GM19328 (cell line): Measurements from ENCODE around the gene E2F2.
"Not testable (repeated sequence)": the region's sequence is repeated elsewhere in the genome, so short reads cannot be mapped to it uniquely, and the experiment has no call there.

Experiments used
- ATAC-seq: cut with Tn5 transposase; IDR thresholded peaks from one replicate; pipeline ENCODE4 v1.9.1; 2021; ENCODE audit warnings: mild to moderate bottlenecking, moderate library complexity; ENCODE audit not compliant: unreplicated experiment

The E2F2 gene

GRCh38 chr1:23525558-23526250 lies 5.3 kb downstream of the E2F2 start:
- ATAC-seq, result no peak

DNA sequence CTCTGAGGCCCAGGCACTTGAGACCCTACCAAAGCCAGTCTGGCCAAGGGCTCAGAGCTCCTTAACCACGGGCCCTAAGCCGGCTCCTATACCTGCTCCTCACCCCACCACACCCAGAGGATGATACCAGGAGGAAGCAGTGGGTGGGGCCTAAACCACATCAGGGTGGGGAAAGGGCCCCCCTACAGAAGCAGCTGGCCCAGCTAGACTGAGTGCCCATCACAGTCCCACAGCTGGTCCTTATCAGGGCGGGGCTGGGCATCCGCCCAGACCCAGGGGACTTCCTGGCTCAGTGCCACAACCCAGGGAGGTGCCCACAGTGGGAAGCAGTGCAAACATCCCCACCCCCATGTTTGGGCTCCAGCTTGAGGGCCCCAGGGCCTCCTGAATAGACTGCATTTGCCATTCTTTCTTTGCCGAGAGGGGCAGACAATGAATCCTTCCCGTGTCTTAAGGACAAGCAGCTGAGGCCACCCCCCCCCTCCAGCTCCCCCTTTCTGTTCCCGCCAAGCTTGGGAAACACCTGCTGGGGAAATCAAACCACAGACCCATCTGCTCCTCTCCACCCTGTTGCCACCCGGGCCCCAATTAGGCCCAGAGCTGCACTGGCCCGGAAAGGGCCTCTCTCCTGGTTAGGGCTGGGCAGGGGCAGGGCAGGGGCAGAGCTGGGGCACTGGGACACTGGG lies 6.2 kb downstream of the E2F2 start:
- ATAC-seq, result no peak

DNA sequence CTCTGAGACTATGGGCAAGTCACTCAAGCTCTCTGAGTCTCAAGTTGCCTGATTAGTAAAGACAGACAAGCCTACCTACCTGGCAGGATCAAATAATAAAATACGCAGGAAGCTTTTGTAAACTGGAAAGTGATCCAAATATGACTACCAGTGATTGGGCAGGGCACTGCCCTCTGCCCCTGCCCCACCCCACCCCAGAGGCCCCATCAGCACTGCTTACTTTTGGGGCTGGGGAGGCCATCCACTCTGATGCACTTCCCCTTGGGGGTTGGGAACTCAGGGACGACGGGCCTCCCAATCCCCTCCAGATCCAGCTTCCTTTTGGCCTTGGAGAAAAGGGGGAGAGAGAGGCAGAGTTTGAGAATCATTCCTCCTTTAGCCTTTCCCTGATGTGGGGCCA lies 6.9 kb downstream of the E2F2 start:
- no peak for ATAC-seq

DNA sequence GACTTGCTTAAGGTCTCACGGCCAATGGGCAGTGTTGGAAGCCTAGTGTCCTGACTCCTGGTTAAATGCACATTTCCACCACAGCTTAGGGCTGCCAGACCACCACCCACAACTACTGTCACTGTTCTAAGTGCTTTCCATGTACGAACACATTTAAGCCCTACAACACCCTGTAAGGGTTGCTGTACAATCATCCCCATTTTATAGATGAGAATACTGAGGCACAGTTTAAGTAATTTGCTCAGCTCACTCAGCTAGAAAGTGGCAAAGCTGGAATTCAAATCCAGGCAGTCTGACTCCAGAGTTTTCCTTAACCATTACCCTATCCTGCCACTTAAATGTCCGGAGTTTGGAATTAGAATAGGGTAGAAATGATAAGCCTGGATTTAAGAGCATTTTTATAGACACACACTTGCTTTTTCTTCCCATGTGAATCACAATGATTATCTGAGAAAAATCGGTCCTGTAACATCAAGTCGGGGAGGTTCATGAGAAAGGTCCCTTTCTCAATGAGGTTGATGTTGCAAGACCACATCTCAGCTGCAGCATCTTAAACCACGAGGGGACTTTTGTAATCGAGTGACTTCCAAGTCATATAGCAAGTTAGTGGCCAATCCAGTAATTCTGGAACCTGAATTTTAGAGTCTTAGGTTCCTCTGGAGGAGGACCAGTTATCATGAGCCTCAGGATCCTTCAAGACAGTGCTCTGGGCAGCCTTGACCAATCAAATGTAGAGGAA lies 8.6 kb downstream of the E2F2 start:
- ATAC-seq, result no peak

DNA sequence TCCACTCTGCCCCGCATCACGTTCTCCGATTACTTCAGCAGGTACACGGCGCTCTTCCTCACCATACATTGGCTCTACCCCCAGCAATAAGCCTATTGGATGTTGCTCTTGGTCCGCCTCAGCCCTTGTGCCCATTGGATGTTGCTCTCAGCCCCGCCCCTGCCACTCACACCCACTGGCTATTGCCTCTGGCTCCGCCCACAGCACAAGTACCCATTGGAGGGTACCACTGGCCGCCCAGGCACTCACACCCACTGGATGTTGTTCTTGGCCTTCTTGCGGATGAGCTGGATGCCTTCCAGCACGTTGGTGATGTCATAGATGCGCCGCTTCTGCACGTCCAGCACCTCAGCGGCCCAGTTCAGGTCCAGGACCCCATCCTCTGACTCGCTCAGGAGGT lies 9.4 kb downstream of the E2F2 start:
- no peak for ATAC-seq

DNA sequence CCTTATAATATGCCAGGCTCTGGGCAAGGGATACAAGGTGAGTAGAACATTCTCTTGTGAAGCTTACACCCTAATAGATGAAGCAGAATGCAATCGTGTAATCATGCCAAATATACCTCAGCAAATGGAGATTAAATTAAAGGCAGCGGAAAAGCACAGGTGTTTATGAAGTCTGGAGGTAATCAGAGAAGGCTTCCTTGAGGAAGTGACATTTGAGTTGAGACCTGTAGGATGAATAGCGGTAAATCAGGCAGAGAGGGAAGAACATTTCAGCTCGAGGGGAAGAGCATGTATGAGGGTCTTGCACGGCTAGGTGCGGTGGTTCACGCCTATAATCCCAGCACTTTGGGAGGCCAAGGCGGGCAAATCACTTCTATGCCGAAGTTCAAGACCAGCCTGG lies 13.5 kb downstream of the E2F2 start:
- ATAC-seq, result no peak

DNA sequence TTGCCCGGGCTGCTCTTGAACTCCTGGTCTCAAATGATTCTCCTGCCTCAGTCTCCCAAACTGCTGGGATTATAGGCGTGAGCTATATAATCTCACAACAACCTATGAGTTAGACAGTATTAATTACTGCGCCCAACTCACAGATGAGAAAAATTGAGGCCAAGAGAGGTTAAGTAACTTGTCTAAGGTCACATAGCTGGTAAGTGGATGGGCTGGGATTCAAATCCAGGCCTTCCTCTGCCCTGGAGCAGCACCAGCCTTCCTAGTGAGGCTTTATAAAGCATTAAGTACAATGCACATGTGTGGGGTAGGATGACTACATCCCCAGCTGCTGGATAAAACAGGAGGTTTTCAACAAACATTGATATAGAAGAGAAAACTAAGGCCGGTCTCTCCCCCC lies 15.1 kb downstream of the E2F2 start:
- no peak for ATAC-seq

GRCh38 chr1:23514111-23514679 lies 16.8 kb downstream of the E2F2 start:
- ATAC-seq, result no peak

DNA sequence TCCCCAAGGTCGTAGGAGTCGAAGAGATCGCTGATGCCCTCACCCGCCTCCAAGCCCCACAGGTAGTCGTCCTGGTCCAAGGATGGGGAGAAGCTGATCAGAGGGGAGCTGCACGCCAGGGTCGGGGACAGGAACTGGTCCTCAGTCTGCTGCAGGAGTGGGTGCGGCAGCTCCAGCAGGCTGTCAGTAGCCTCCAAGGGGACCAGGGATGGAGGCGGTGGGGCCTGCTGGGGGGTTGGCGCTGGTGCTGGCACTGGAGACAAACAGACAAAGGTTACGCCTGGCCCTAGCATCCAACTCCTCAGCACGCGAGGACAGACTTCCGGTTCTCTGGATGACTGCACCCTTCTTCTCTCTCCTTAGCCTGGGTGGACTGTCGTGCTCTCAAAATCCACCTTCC lies 21.1 kb downstream of the E2F2 start:
- ATAC-seq, result no peak

DNA sequence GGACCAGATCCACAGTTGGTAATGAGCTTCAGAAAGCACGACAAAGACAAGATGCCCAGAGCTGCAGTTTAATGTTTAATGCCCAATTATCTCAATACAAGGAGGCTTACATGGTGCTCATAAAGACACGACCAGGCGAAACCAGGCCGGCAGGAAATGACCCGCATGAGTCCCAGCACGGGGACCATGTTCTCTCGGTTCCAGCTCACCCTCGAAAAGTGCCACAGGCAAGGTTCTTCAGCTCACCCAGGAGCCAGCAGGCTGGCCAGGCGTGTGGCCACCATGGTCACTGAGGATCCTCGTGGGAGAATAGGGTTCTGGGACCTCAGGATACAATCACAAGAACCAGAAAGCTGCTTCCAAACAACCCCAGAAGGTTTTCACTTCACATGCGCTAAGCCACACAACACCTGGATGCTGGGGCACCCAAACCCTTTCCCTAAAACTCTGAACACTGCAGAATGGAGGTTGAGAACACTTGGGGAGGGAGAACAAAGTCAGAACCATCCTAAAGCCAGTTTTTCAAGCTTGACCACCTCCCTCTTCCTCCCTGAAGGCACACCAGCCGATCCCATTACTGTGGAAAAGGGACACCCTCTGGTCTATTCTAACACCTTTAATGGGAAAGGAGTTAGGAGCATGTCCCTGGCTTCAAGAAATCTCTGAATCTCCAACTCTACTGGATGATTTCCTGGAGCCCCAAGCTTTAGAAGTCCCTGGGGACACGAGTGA lies 24.5 kb downstream of the E2F2 start:
- no peak for ATAC-seq

DNA sequence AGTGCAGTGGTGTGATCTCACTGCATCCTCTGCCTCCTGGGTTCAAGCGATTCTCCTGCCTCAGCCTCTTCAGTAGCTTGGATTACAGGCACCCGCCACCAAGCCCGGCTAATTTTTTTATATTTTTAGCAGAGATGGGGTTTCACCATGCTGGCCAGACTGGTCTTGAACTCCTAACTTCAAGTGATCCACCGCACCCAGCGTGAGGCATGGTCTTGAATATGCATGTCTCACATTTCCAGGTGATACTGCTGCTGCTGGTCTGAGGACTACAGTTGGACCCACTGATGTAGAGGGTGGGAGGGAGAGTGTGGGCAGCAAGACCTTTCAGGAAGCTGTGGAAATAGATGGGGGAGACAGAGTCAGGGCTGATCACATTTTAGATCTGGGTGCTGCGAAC lies 25.2 kb downstream of the E2F2 start:
- ATAC-seq, result no peak

- ATAC-seq, result not testable (repeated sequence)
These were observed 26.9 kb downstream of the E2F2 start for GRCh38 chr1:23504156-23504555.

GRCh38 chr1:23502951-23503350 lies 28.1 kb downstream of the E2F2 start:
- ATAC-seq, result no peak

DNA sequence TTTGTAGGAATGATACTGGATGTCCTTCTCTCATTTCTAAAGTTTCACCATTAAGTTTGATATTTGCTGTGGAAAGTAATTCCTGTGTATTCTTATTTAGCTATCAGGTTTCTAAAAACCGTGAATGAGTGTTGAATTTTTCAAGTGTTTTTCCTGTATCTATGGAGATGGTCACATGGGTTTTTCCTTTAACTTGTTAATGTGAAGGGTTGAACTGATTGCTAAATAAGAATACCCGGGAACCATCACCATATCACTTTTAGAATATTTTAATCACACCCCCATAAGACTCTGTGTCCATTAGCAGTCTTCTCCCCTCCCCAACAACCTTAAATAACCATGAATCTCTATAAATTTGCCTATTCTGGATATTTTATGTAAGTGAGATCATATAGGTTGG lies 30.6 kb downstream of the E2F2 start:
- no peak for ATAC-seq

- no peak for ATAC-seq
These were observed 33.1 kb downstream of the E2F2 start for GRCh38 chr1:23497777-23498439.

DNA sequence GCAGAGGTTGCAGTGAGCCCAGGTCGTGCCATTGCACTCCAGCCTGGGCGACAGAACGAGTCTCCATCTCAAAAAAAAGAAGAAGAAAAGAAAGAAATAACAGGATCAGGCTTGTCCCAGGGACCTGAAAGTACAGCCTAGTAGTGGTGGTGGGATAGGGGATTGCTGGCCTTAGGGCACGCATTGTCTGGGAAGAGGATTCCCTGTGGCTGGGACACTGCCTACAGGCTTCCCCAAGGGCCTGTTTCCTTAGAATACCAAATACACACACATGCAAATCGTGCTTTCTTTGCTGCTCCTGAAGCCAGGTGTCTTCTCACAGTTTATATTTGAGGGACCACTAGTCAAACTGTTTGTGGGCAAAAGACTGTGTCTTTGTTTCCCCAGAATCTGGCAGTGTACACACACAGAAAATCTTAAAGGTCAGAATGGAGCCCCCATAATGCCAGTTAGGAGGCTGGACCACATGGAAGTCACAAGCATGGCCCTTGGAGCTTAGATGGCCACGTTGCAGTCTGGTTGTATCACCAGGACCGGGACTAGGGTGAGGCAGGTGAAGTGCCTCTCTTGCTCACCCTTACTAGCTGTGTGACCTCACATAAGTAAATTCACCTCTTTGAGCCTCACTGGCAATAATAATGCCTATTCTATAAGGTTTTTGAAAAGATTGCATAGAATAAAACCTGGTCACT lies 34.4 kb downstream of the E2F2 start:
- ATAC-seq, result no peak

DNA sequence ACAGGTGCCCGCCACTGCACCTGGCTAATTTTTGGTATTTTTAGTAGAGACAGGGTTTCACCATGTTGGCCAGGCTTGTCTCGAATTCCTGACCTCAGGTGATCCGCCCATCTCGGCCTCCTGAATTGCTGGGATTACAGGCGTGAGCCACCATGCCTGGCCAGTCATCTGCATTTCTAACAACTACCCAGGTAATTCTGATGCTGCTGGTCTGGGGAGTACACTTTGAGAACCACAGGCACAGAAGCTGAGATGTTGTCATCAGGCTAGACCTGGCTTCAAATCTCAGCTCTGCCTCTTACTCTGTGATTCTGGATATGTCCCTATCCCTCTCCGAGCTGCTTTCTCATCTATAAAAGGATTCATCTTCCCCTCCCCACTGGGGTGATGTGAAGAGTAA lies 36.2 kb downstream of the E2F2 start:
- not testable (repeated sequence) for ATAC-seq

DNA sequence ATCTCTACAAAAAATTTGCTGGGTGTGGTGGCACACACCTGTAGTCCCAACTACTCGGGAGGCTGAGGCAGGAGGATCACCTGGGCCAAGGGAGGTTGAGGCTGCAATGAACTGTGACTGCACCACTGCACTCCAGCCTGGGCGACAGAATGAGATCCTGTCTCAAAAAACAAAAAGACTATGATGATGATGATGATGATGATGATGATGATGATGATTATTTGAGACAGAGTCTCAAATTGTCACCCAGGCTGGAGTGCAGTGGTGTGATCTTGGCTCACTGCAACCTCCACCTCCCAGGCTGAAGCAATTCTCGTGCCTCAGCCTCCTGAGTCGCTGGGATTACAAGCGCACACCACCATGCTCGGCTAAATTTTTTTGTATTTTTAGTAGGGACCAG lies 38.3 kb downstream of the E2F2 start:
- not testable (repeated sequence) for ATAC-seq

DNA sequence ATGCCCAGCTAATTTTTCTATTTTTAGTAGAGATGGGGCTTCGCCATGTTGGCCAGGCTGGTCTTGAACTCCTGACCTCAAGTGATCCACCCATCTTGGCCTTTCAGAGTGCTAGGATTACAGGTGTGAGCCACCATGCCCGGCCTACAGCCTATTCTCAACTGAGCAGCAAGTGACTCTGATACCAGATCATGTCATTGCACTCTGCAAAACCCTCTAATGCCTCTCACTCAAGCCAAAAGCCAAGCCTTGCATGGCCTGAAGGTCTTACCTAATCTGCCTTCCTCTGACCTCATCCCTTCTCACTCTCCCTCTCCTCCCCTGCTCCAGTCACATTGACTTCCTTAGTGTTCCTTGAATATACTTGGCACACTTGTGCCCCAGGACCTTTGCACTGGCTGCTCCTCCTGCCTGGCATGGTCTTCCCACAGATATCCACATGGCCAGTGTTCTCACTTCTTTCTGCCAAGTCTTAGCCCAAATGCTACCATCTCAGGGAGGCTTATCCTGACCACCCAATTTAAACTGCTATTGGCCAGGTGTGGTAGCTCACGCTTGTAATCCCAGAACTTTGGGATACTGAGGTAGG lies 38.8 kb downstream of the E2F2 start:
- no peak for ATAC-seq

GRCh38 chr1:23489842-23490241 lies 41.2 kb downstream of the E2F2 start:
- ATAC-seq, result no peak
